Left colon (tissue), 2 donors: ENCODE measurements around the gene PPL. TPM values are rescaled to one million over a fixed set of nuclear protein-coding genes. Genes with fewer than 3 reads are reported as not detected.

Source experiments
- ATAC-seq: fragments of 200-7000 bp; cut with Tn5 transposase; one replicate; pipeline ENCODE4 v1.9.1; 2020; ENCODE audit warnings: mild to moderate bottlenecking, moderate library complexity
- DNase-seq, 2 donors: peaks; one replicate each; pipeline ENCODE4 v3.0.0-alpha.2; 2020
- intact Hi-C, 2 donors: fragments of 100-400 bp; cut with DNase I in 1 of 2; cut with micrococcal nuclease in 1 of 2; formaldehyde crosslinking; loops; one replicate each; pipeline versions ENCODE4 v1.11.2 to v1.14.0; 2022; cut with DNase I, micrococcal nuclease
- total RNA-seq, 2 donors: library from RNA; stranded (reverse); fragmentation: NEBNext Ultra II Directional; extraction: Animal tissue kit (Norgen Biotek cat#: 25700); gene quantifications; one replicate each; pipeline ENCODE4 v1.2.1, GENCODE V29; 2021
- donor health status: DM: no; HTN: no; CAD: no.
- donor health status: DM: yes; HTN: yes; CAD: no.

The PPL gene
- total RNA-seq, 2 donors from 2014 or later = 14.7 to 15.6 TPM

GRCh38 chr16:4918781-4919251 is 18.1 kb downstream of the PPL start:
- DNase-seq = peak in 1 of 2 donors; percentile 49
- peak; percentile 54 for ATAC-seq
- intact Hi-C loops = no loop called here

DNA sequence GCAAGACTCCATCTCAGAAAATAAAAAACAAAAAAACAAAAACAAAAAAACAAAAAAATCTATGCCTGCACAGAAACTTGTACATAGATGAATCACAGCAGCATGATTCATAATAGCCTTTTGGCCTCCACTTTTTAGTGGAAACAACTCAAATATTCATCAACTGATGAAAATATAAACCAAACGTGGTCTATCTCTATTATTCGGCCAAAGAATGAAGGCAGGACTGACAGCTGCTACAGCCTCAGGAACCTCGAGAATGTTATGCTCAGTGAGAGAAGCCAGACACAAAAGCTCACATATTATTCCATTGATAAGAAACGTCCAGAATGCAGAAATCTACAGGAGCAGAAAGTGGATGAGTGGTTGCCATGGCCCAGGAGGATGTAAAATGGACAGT is 19.8 kb downstream of the PPL start:
- intact Hi-C loops = no loop called here
- no peak for DNase-seq
- no peak for ATAC-seq

- ATAC-seq (no peak), DNase-seq (no peak)
- intact Hi-C loops = no loop called here
Observed at GRCh38 chr16:4915226-4915761, 21.7 kb downstream of the PPL start.

GRCh38 chr16:4914528-4915225 is 22.3 kb downstream of the PPL start:
- intact Hi-C loops = no loop called here
- DNase-seq (no peak), ATAC-seq (no peak)

DNA sequence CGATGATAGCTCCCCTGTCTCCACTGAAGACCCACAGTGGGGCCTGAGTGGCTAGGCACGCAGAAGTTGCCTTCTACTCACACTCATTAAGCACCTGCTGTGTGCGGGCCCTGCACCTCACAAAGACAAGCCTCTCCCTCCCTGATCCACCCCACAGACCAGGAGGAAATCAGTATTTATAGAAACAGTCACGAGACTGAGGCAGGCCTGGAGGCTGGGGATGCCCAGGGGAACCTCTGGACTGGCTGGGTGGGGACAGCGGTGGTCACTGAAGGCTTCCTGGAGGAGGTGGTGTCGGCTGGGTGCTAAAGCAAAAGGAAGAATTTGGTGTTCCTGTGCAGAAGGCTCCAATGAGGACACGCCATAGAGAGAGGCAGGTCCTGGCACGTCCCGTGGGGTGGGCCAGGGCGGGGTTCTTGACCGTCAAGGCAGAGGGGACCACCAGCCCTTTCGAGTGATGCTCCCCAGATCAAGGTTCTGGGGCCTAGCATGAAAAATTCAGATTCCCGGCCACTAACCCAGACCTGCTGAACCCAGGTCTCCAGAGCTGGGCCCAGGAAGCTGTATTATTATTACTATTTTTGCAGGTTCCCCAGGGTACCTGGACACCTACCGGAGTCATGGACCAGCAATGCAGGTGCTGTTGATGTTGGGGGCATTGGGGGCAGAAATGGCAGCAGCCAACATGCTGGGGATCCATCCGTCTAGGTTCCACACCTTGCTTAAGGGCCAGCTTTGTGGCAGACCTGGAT is 23.0 kb downstream of the PPL start:
- intact Hi-C loops = no loop called here
- no peak for DNase-seq
- no peak for ATAC-seq

DNA sequence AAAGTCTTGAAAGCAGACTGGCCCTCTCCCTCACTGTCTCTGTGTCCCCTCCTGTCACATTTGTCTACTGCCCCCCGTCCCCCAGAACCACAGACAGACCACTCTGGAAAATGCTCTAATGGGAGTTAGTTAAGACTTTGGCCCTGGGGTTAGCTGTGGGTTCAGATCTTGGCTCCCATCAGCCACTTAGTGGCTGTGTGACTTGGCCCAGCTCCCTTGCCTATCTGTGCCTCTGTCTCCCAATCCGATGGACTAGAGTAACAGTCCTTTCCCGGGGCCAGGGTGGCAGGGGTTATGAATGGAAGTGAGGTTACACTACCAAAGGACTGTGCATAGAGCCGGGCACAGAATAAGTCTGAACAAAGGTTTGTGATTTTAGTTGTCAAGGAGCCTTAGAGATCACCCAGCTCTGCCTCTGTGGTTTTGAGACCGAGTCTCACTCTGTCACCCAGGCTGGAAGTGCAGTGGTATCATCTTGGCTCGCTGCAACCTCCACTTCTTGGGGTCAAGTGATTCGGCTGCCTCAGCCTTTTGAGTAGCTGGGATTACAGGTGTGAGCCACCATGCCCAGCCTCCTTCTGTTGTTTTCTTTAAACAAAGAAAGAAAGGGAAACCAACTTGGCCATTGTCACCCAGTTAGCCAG is 23.7 kb downstream of the PPL start:
- ATAC-seq = no peak
- no peak for DNase-seq
- intact Hi-C loops = no loop called here

- ATAC-seq (no peak), DNase-seq (no peak)
- intact Hi-C loops = no loop called here
Observed at GRCh38 chr16:4911970-4912386, 25.0 kb downstream of the PPL start.

DNA sequence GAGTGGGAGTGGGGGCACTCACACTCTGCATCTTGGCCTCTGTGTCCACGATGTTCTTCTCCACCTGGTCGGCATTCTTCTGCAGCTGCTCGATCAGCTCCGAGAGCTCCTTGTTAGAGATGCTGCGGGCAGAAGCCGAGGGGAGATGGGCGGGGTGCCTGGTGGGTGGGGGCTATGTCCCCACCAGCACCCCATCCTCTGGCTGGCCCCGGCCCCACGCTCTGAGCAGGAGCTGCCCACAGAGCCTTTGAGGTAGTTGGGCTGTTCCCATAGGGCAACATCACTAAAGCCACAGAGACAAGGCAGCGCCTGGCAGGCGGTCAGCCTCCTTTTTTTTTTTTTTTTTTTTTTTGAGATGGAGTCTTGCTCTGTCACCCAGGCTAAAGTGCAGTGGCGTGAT is 26.1 kb downstream of the PPL start:
- intact Hi-C loops = no loop called here
- no peak for DNase-seq
- no peak for ATAC-seq

DNA sequence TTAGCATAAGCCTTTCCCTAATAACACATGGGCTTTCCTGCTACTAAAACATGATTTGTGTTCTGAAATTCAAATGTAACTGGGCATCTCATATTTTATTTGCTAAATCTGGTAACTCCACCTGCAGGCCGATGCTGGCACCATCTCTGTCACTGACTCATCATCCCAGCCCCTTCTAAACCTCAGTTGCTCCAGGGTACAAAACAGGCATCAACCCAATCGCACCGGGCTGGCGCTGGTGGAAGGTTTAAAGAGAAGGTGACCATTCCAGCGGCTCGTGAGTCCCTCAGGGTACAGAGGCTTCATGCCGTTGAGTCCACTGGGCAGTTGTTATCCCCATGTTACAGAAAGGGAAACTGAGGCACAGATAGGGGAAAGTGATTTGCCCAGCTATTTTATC is 27.1 kb downstream of the PPL start:
- DNase-seq (no peak), ATAC-seq (no peak)
- intact Hi-C loops = no loop called here

GRCh38 chr16:4908854-4909401 is 28.0 kb downstream of the PPL start:
- DNase-seq (no peak), ATAC-seq (no peak)
- intact Hi-C loops = no loop called here

DNA sequence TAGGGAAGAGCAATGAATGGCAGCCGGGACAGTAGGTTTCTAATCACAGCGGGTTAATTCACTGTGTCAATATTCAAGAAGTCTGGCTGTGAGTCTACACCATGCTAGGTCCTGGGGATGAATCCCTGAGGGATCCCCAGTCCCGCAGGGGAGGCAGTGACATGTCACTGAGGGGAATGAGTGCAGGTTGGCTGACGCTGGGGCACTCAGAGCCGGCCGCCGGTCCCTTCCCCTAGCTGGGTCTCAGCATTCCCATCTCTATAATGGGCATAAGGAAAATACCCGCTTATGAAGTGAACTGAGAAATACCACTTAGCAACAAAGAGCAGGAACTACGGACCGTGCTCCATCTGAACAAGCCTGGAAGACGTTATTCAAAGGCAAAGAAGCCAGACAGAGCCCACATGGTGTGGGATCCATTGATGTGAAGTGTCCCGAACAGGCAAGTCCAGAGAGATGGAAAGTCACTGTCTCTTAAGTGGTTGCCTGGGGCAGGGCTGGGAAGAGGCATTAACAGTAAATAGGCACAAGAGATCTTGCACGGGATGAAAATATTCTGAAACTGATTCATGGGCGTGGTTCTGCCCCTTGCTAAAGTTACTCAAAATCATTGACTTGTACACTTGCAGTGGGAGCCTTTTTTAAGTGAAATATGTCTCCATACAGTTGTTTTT is 31.9 kb downstream of the PPL start:
- intact Hi-C loops = no loop called here
- ATAC-seq (no peak), DNase-seq (no peak)

DNA sequence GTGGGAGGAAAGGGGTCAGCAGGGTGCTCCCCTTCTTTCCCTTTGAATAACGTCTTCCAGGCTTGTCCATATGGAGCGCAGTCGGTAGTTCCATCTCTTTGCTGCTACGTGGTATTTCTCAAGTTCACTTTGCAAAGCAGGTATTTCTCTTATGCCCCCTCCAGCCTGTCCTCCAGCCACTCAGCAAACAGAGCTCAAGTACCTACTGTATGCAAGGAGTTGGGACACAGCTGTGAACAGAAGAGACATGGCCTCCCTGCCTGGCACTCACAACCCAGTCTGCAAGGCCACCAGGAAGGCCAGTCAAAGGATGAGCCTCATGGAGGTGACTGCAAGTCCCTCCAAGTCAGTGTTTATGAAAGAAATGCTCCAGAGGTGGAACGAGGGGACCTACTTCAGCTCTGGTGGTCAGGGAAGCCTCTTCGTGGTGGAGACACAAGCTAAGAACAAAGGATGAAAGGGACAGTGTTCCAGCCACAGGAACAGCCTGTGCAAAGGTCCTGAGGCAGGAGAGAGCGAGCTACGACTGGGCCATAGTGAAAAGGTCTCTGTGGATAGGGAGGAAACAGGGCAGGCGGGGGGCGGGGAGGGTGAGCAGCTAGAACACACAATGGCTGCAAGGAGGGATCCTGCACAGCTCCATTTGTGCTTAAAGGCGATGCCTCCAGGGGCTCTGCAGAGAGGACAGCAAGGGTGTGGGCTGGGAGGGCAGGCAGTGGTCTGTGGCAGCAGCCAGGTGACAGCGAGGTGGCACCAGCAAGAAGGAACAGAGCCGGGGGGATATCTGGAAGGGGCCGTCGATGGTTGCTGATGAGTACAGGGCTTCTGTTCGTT is 32.6 kb downstream of the PPL start:
- ATAC-seq = no peak
- intact Hi-C loops = no loop called here
- no peak for DNase-seq

GRCh38 chr16:4902038-4902437 is 34.9 kb downstream of the PPL start:
- ATAC-seq (no peak), DNase-seq (no peak)
- intact Hi-C loops = no loop called here

DNA sequence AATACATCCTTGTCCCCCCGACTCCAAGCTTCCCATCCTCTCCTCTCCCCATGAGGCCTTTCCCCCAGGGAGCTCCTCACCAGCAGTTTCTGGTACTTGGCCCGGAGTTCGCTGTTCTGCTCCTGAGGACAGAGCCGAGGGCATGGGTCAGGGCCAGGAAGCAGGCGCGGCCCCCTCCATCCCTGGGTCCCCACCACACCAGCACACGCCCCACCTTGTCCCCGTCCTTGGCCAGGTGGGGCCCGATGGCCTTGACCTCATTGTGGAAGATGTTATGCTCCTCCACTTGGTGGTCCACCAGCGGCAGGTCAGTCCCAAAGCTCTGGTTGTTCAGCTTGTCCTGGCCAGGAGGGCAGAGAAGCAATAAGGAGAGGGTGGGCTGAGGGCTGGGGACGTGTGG is 36.2 kb downstream of the PPL start:
- DNase-seq (no peak), ATAC-seq (no peak)
- intact Hi-C loops = no loop called here

DNA sequence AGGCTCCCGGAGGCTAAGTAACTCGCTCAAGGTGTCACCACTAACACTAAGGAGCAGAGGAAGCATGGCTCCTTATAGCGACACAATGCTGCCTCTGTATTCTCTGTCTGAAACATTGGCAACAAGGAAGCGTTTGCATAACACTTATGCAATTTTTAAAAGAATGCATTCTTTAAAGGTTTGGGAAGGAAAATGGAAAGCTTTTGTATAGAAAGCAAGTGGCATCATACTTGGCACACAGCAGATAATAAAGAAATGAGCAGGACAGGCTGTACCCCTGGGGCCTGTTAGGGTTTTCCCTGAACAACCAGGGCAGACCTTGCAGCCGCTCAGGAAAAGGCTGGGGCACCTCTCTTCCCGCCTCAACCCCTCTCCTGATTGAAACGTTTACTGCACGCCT is 36.9 kb downstream of the PPL start:
- intact Hi-C loops = no loop called here
- DNase-seq (no peak), ATAC-seq (no peak)

DNA sequence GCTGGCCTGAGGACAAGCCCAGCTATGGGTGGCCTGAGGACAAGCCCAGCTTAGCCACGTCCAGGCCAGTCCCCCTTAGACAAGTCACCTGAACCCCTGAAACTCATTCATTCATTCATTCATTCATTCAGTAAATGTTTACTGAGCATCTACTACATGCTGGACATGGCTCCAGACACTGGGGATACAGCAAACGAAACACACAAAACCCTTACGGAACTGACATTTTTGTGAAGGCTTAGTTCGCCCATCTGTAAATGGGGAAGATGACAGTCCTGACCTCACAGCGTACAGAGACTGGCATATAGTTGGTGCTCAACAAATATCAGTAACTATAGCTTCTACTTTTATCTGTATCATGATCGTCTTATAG is 37.5 kb downstream of the PPL start:
- DNase-seq = no peak
- ATAC-seq = no peak
- intact Hi-C loops = no loop called here

- intact Hi-C loops = no loop called here
- ATAC-seq = no peak
- DNase-seq = no peak
Observed at GRCh38 chr16:4898811-4899473, 38.0 kb downstream of the PPL start.

GRCh38 chr16:4897328-4897727 is 39.6 kb downstream of the PPL start:
- intact Hi-C loops = no loop called here
- ATAC-seq (no peak), DNase-seq (no peak)
